ENCODE data around the gene PDF.

- TF ChIP-seq, protein P1, sequence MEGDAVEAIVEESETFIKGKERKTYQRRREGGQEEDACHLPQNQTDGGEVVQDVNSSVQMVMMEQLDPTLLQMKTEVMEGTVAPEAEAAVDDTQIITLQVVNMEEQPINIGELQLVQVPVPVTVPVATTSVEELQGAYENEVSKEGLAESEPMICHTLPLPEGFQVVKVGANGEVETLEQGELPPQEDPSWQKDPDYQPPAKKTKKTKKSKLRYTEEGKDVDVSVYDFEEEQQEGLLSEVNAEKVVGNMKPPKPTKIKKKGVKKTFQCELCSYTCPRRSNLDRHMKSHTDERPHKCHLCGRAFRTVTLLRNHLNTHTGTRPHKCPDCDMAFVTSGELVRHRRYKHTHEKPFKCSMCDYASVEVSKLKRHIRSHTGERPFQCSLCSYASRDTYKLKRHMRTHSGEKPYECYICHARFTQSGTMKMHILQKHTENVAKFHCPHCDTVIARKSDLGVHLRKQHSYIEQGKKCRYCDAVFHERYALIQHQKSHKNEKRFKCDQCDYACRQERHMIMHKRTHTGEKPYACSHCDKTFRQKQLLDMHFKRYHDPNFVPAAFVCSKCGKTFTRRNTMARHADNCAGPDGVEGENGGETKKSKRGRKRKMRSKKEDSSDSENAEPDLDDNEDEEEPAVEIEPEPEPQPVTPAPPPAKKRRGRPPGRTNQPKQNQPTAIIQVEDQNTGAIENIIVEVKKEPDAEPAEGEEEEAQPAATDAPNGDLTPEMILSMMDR (IDR thresholded peaks at IDR 0.05), result no peak
- TF ChIP-seq EP300 (IDR thresholded peaks at IDR 0.05) (no peak), POLR2AphosphoS5 (IDR thresholded peaks at IDR 0.05) (no peak), POLR2A (IDR thresholded peaks at IDR 0.05) (no peak)
These were observed 29.2 kb downstream of the PDF start for GRCh38 chr16:69301187-69301586.

Measured in sigmoid colon (tissue), 4 donors.